ENCODE results near the gene SMIM44.
"Not testable (repeated sequence)": the region's sequence is repeated elsewhere in the genome, so short reads cannot be mapped to it uniquely, and the experiment has no call there.

SMIM44 gene

DNA sequence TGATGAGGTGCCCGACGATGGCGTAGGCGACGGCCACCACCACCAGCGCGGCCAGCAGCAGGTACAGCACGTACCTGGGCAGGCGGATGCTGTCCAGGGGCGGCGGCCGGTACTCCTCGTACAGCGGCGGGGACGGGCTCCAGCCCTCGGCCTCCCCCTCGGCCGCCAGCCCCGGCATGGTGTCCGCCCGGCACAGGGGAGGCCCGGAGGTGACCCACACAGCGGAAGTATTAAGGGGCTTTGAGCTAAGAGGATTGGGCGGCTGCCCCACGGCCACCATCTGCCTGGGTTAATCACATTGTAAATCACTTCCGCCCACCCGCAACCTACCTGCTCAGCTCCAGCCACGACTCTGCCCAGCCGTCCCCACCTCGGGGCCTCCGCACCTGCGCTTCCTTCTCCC lies at the start of gene SMIM44:
TSS of gene SMIM44 (minus strand) at position 216 of the 403 bp plus-strand sequence. CDS start at position 178, 38 bp downstream.
- CTCF ChIA-PET: interaction anchor here (1.5 to 4.3 kb wide), 3 partner anchors 10 to 178 kb away, joined by 3 to 15 read pairs (median 13); no protein-coding TSS in a partner anchor
- Mint-ChIP-seq H3K4me1 (peaks cover 13% of the 10 kb centered on the region), H3K27ac (no peak within 1 kb of the TSS), H3K36me3 (peaks cover 3% of the 10 kb centered on the region), H3K27me3 (peaks cover 7% of the 10 kb centered on the region), H3K9me3 (no peaks in the 10 kb centered on the region), H3K4me3 (no peak within 1 kb of the TSS)
- no peak for DNase-seq

DNA sequence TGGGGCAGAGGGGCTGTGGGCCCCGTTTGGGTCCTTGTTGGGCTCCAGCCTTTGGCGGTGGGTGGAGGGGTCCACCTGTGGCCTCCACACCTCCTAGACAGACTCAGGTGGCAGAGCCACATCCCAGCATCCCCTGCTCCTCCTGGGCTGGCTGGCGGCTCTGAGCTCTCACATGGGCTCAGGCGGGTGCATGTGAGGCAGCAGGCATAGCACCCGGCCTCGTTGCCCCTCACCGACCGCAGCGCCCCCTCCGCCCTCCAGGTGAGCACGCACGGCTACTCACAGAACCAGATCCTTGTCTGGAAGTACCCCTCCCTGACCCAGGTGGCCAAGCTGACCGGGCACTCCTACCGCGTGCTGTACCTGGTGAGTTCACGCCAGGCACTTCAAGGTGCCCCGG lies 49.8 kb upstream of the SMIM44 start:
- Mint-ChIP-seq H3K27ac (no peak overlapping the region), H3K4me3 (no peak overlapping the region), H3K4me1 (no peaks in the 10 kb centered on the region), H3K27me3 (no peaks in the 10 kb centered on the region), H3K36me3 (peaks cover 32% of the 10 kb centered on the region), H3K9me3 (no peaks in the 10 kb centered on the region)
- CTCF ChIA-PET: no interaction called here
- no peak for DNase-seq

DNA sequence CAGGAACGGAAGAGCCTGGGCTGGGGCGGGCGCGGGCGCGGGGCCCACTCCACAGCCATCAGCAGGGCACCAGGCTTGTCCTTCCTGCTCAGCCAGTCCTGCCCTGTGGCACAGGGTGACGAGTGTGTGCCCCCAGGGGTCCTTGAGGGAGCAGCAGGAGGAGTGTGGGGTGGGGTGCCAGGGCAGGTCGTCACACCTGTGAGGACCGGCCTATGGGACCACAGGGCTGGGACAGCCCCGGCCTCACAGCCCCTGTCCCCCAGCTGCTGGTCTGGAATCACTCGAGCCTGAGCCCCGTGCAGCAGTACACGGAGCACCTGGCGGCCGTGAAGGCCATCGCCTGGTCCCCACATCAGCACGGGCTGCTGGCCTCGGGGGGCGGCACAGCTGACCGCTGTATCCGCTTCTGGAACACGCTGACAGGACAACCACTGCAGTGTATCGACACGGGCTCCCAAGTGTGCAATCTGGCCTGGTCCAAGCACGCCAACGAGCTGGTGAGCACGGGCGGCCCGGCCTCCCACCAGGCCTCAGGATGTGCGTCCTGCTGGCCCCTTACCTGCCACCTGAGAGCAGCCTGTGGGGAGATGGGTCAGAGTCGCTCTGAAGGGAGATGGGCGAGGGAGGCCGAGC lies 49.0 kb upstream of the SMIM44 start:
- Mint-ChIP-seq H3K4me1 (no peaks in the 10 kb centered on the region), H3K36me3 (peaks cover 26% of the 10 kb centered on the region), H3K27ac (no peak overlapping the region), H3K9me3 (no peaks in the 10 kb centered on the region), H3K27me3 (no peaks in the 10 kb centered on the region), H3K4me3 (no peak overlapping the region)
- CTCF ChIA-PET: interaction anchor here (1.0 kb wide), 1 partner anchor 12 kb away, joined by 4 read pairs; no protein-coding TSS in a partner anchor
- no peak for DNase-seq

- Mint-ChIP-seq H3K36me3 (peaks cover 31% of the 10 kb centered on the region), H3K4me3 (no peak overlapping the region), H3K27ac (no peak overlapping the region), H3K9me3 (no peaks in the 10 kb centered on the region), H3K27me3 (no peaks in the 10 kb centered on the region), H3K4me1 (no peaks in the 10 kb centered on the region)
- DNase-seq: no peak
- CTCF ChIA-PET: interaction anchor here (1.0 kb wide), 1 partner anchor 13 kb away, joined by 4 read pairs; no protein-coding TSS in a partner anchor
Measured at GRCh38 chr19:3531716-3532115, 48.5 kb upstream of the SMIM44 start.

GRCh38 chr19:3530389-3530788 lies 47.1 kb upstream of the SMIM44 start:
- Mint-ChIP-seq H3K4me1 (no peaks in the 10 kb centered on the region), H3K4me3 (no peak overlapping the region), H3K27me3 (no peaks in the 10 kb centered on the region), H3K9me3 (no peaks in the 10 kb centered on the region), H3K27ac (no peak overlapping the region), H3K36me3 (peaks cover 33% of the 10 kb centered on the region)
- CTCF ChIA-PET: no interaction called here
- no peak for DNase-seq

DNA sequence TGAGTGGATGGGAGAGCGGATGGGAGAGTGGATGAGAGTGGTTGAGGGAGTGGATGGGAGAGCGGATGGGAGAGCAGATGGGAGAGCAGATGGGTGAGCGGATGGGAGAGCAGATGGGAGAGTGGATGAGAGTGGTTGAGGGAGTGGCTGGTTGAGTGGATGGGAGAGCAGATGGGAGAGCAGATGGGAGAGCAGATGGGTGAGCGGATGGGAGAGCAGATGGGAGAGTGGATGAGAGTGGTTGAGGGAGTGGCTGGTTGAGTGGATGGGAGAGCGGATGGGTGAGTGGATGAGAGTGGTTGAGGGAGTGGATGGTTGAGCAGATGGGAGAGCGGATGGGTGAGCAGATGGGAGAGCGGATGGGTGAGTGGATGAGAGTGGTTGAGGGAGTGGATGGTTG lies 46.1 kb upstream of the SMIM44 start:
- H3K4me1 Mint-ChIP-seq, DNase-seq, CTCF ChIA-PET, H3K27ac Mint-ChIP-seq, H3K27me3 Mint-ChIP-seq, H3K9me3 Mint-ChIP-seq, H3K4me3 Mint-ChIP-seq: not testable (repeated sequence)
- peaks cover 27% of the 10 kb centered on the region for H3K36me3 Mint-ChIP-seq

DNA sequence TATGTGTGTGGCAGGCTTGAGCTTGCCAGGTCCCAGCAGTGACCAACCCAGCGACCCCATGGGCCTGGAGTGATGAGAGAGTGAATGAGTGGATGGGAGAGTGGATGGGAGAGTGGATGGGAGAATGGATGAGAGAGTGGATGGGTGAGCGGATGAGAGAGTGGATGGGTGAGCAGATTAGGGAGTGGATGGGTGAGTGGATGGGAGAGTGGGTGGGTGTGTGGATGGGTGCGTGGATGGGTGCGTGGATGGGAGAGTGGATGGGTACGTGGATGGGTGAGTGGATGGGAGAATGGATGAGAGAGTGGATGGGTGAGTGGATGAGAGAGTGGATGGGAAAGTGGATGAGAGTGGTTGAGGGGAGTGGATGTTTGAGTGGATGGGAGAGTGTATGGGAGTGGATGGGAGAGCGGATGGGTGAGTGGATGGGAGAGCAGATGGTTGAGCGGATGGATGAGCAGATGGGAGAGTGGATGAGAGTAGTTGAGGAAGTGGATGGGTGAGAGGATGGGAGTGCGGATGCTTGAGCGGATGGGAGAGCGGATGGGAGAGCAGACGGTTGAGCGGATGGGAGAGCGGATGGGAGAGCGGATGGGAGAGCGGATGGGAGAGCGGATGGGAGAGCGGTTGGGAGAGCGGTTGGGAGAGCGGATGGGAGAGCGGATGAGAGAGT lies 45.4 kb upstream of the SMIM44 start:
- Mint-ChIP-seq H3K27me3 (no peaks in the 10 kb centered on the region), H3K4me3 (no peak overlapping the region), H3K9me3 (no peaks in the 10 kb centered on the region), H3K36me3 (peaks cover 30% of the 10 kb centered on the region), H3K4me1 (no peaks in the 10 kb centered on the region), H3K27ac (no peak overlapping the region)
- DNase-seq: no peak
- CTCF ChIA-PET: no interaction called here

- CTCF ChIA-PET: no interaction called here
- Mint-ChIP-seq H3K27ac (no peak overlapping the region), H3K4me1 (no peaks in the 10 kb centered on the region), H3K4me3 (no peak overlapping the region), H3K9me3 (no peaks in the 10 kb centered on the region), H3K36me3 (peaks cover 25% of the 10 kb centered on the region), H3K27me3 (no peaks in the 10 kb centered on the region)
- no peak for DNase-seq
Measured at GRCh38 chr19:3528080-3528479, 44.8 kb upstream of the SMIM44 start.

DNA sequence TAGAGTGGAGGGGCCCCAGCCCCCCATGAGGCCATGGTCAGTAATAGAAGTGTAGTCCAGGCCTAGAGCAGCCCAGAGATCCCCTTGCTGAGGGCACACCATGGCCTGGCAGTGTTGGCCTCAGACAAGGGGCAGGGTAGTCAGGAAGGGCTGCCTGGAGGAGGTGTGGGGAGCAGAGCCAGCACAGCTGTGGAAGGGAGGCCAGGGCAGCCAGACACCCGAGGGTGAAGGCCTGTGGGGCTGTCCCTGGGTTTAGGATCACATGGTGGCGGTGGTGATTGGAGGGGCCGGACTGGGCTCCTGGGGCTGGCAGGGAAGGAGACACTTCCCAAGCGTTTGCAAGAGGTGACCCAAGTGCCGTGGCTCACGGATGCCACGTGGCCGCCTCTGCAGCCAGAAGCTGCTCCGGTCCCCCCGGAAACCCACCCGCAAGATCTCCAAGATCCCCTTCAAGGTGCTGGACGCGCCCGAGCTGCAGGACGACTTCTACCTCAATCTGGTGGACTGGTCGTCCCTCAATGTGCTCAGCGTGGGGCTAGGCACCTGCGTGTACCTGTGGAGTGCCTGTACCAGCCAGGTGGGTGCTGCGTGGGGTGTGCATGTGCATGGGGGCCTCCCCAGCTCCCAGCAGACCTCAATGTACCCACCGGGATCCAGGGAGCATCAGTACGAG lies 44.1 kb upstream of the SMIM44 start:
- peaks cover 22% of the 10 kb centered on the region for H3K36me3 Mint-ChIP-seq
- H3K27ac Mint-ChIP-seq: no peak overlapping the region
- H3K27me3 Mint-ChIP-seq: no peaks in the 10 kb centered on the region
- no peaks in the 10 kb centered on the region for H3K9me3 Mint-ChIP-seq
- H3K4me1 Mint-ChIP-seq: no peaks in the 10 kb centered on the region
- CTCF ChIA-PET: no interaction called here
- H3K4me3 Mint-ChIP-seq: no peak overlapping the region
- DNase-seq: no peak

- Mint-ChIP-seq H3K9me3 (no peaks in the 10 kb centered on the region), H3K4me3 (no peak overlapping the region), H3K27me3 (no peaks in the 10 kb centered on the region), H3K27ac (no peak overlapping the region), H3K36me3 (peaks cover 23% of the 10 kb centered on the region), H3K4me1 (no peaks in the 10 kb centered on the region)
- DNase-seq: no peak
- CTCF ChIA-PET: no interaction called here
Measured at GRCh38 chr19:3526507-3527237, 43.4 kb upstream of the SMIM44 start.

- H3K4me3 Mint-ChIP-seq: no peak overlapping the region
- CTCF ChIA-PET: no interaction called here
- peaks cover 25% of the 10 kb centered on the region for H3K36me3 Mint-ChIP-seq
- DNase-seq: no peak
- no peaks in the 10 kb centered on the region for H3K9me3 Mint-ChIP-seq
- H3K27ac Mint-ChIP-seq: no peak overlapping the region
- no peaks in the 10 kb centered on the region for H3K27me3 Mint-ChIP-seq
- H3K4me1 Mint-ChIP-seq: peaks cover 5% of the 10 kb centered on the region
Measured at GRCh38 chr19:3524904-3525451, 41.7 kb upstream of the SMIM44 start.

DNA sequence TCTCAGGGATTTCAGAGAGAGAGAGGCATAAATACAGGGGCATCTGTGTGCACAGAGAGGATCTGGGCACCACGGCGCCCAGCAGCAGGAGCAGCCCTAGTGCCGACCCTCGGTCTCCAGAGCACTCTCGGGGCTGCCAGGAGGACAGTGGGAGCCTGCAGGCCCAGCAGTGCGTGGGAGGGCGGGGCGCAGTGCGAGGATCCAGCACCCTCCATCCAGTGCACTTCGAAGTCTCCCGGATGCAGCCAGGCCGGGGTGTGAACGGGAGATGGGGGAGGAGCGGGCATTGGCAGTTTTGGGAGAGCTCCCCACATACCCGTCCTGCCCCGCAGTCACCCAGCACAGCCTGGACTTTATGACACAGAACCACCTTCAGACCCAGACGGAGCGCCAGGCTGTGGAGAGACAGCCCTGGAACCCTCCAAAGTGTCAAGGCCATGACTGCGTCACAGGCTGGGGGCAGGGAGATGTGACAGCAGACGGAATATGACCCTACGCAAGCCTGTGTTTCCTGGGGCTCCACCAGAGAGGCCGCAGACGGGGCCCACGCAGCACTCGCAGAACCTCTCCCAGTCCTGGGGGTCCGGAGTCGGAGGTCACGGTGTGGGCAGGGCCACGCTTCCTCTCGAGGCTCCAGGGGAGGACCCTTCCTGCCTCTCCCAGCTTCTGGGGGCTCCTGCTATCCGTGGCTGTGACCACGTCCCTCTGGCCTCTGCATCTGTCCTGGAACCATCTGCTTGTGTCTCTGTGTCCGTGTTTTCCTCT lies 41.0 kb upstream of the SMIM44 start:
- Mint-ChIP-seq H3K27me3 (no peaks in the 10 kb centered on the region), H3K27ac (no peak overlapping the region), H3K36me3 (peaks cover 25% of the 10 kb centered on the region), H3K4me3 (no peak overlapping the region), H3K4me1 (peaks cover 5% of the 10 kb centered on the region), H3K9me3 (no peaks in the 10 kb centered on the region)
- CTCF ChIA-PET: no interaction called here
- DNase-seq: no peak

GRCh38 chr19:3523361-3524077 lies 40.3 kb upstream of the SMIM44 start:
- H3K4me1 Mint-ChIP-seq: peaks cover 5% of the 10 kb centered on the region
- H3K4me3 Mint-ChIP-seq: no peak overlapping the region
- H3K9me3 Mint-ChIP-seq: no peaks in the 10 kb centered on the region
- peaks cover 25% of the 10 kb centered on the region for H3K36me3 Mint-ChIP-seq
- no peak overlapping the region for H3K27ac Mint-ChIP-seq
- DNase-seq: no peak
- H3K27me3 Mint-ChIP-seq: no peaks in the 10 kb centered on the region
- CTCF ChIA-PET: no interaction called here

Measured in activated naive CD4-positive, alpha-beta T cell treated with anti-CD3 and anti-CD28 coated beads, Interleukin-2, amount 10 ng/mL, durations not matched to agents 7 days and 5 days (primary cell).